Osteocyte (in vitro differentiated cells): ENCODE results near the gene WFIKKN2. TPM values are rescaled to one million over a fixed set of nuclear protein-coding genes. Genes with fewer than 3 reads are reported as not detected.

ENCODE experiments used
- DNase-seq: peaks from one replicate; pipeline ENCODE4 v3.0.0; 2021; ENCODE audit warnings: mixed read lengths; ENCODE audit not compliant: unreplicated experiment; ENCODE audit errors: extremely low spot score
- H3K27ac Mint-ChIP-seq: one replicate; pipeline ENCODE4 v1.8.0; 2021; ENCODE audit warnings: mild to moderate bottlenecking, mixed read lengths; ENCODE audit not compliant: unreplicated experiment
- H3K27me3 Mint-ChIP-seq: one replicate; pipeline ENCODE4 v1.8.0; 2021; ENCODE audit warnings: mixed read lengths; ENCODE audit not compliant: unreplicated experiment
- H3K36me3 Mint-ChIP-seq: one replicate; pipeline ENCODE4 v1.8.0; 2021; ENCODE audit warnings: mixed read lengths; ENCODE audit not compliant: unreplicated experiment
- H3K4me1 Mint-ChIP-seq: one replicate; pipeline ENCODE4 v1.8.0; 2021; ENCODE audit warnings: mixed read lengths; ENCODE audit not compliant: unreplicated experiment
- H3K4me3 Mint-ChIP-seq: one replicate; pipeline ENCODE4 v1.8.0; 2021; ENCODE audit warnings: mild to moderate bottlenecking, moderate library complexity, mixed read lengths; ENCODE audit not compliant: unreplicated experiment
- H3K9me3 Mint-ChIP-seq: one replicate; pipeline ENCODE4 v1.8.0; 2021; ENCODE audit warnings: mixed read lengths; ENCODE audit not compliant: unreplicated experiment
- long read RNA-seq: library from polyadenylated mRNA; unstranded; transcript quantifications from one replicate; pipeline ENCODE4 v2.0.0, GENCODE V29; 2021
- total RNA-seq: library from RNA; stranded (reverse); gene quantifications from 2 replicates; pipeline ENCODE4 v1.2.1, GENCODE V29; 2021
- TF ChIP-seq, protein P1 (sequence below): fragments of 200-600 bp; sonication (generic); IDR thresholded peaks from 2 replicates; pipeline ENCODE4 v1.5.0; 2021; ENCODE audit warnings: antibody characterized with exemption, mild to moderate bottlenecking, moderate library complexity

Gene WFIKKN2, protein sequence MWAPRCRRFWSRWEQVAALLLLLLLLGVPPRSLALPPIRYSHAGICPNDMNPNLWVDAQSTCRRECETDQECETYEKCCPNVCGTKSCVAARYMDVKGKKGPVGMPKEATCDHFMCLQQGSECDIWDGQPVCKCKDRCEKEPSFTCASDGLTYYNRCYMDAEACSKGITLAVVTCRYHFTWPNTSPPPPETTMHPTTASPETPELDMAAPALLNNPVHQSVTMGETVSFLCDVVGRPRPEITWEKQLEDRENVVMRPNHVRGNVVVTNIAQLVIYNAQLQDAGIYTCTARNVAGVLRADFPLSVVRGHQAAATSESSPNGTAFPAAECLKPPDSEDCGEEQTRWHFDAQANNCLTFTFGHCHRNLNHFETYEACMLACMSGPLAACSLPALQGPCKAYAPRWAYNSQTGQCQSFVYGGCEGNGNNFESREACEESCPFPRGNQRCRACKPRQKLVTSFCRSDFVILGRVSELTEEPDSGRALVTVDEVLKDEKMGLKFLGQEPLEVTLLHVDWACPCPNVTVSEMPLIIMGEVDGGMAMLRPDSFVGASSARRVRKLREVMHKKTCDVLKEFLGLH
- not detected in 2 replicates for total RNA-seq
- long read RNA-seq, result 0 reads

DNA sequence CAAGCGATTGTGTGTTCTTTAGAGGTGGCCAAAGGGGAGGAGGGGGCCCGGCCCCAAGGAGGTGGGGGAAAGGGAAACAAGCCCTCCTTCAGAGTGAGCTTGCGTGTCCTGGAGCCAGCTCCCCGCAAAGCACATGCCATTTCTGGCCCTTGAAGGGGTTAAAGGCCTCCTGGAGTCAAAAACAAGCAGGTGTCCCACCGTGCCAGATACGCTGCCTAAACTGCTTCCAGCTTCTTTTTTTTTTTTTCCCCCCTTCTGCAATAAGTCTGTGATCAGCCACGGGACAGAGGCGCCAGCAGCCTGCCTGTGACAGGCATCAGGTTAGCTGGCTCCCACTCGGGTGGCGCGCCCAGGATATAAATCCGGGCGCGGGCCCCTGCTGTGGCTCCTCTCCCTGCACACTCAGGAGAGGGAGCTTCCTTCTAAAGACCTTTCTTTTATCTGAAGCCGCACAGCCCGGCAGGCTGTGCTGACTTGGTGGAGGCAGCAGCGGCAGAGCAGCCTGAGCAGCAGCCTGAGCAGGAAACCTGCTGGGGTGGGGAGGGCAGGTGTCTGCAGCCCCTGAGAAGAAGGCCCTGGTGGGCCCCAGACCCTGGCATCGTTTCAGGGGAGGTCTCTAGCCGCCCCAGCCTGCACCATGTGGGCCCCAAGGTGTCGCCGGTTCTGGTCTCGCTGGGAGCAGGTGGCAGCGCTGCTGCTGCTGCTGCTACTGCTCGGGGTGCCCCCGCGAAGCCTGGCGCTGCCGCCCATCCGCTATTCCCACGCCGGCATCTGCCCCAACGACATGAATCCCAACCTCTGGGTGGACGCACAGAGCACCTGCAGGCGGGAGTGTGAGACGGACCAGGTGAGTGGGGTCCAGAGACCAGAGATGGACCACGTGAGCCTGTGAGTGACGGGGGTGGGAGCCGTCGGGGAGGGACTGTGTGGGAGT, at the start of gene WFIKKN2:
Gene WFIKKN2 (plus strand): TSS at position 286 of the 934 bp plus-strand sequence. CDS start 352 bp downstream, at position 638.
- peak within 1 kb of the TSS; percentile 63 for H3K4me3 Mint-ChIP-seq

DNA sequence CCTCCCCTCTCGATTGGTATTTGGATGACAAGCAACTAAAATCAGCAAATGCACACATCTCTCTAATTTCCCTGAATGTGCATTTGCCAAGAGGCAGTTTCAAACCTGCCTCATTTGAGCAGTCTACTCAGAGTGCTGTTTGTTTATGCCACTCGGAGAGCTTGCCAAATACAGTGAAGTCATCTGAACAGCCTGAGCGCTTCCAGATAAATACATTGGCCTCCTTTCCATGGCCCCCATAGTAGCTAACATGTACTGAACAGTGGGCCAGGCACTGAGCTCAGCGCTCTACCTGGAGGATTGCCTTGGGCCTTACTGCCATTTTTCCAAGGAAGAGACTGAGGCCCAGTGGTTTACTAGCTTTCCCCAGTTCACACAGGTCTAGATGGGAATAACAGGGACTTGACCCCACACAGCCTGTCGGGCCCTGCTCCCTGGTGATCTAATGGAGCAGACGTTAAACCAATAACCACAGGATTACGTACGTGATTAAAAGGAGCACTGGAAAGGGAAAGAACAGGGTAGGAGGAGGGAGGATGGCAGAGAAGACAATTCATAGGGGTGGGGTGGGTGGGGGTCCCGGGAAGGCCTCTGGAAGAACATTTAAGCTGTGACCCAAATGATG, 49.3 kb upstream of the WFIKKN2 start:
- Mint-ChIP-seq H3K27me3 (no peaks in the 10 kb centered on the region), H3K27ac (no peak overlapping the region), H3K36me3 (no peaks in the 10 kb centered on the region), H3K9me3 (no peaks in the 10 kb centered on the region), H3K4me1 (no peaks in the 10 kb centered on the region), H3K4me3 (no peak overlapping the region)
- DNase-seq, result no peak
- TF ChIP-seq, protein P1, sequence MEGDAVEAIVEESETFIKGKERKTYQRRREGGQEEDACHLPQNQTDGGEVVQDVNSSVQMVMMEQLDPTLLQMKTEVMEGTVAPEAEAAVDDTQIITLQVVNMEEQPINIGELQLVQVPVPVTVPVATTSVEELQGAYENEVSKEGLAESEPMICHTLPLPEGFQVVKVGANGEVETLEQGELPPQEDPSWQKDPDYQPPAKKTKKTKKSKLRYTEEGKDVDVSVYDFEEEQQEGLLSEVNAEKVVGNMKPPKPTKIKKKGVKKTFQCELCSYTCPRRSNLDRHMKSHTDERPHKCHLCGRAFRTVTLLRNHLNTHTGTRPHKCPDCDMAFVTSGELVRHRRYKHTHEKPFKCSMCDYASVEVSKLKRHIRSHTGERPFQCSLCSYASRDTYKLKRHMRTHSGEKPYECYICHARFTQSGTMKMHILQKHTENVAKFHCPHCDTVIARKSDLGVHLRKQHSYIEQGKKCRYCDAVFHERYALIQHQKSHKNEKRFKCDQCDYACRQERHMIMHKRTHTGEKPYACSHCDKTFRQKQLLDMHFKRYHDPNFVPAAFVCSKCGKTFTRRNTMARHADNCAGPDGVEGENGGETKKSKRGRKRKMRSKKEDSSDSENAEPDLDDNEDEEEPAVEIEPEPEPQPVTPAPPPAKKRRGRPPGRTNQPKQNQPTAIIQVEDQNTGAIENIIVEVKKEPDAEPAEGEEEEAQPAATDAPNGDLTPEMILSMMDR, result no peak

More for the DNA sequence above, at the start of gene WFIKKN2:
- peaks cover 27% of the 10 kb centered on the region for H3K4me1 Mint-ChIP-seq
- peak within 1 kb of the TSS; percentile 51 for H3K27ac Mint-ChIP-seq
- no peaks in the 10 kb centered on the region for H3K27me3 Mint-ChIP-seq
- no peaks in the 10 kb centered on the region for H3K9me3 Mint-ChIP-seq
- DNase-seq, result no peak
- H3K36me3 Mint-ChIP-seq, result no peaks in the 10 kb centered on the region
- TF ChIP-seq, protein P1, result no peak

GRCh38 chr17:50787106-50787505, 48.3 kb upstream of the WFIKKN2 start:
- no peaks in the 10 kb centered on the region for H3K27me3 Mint-ChIP-seq
- no peak overlapping the region for H3K4me3 Mint-ChIP-seq
- DNase-seq, result no peak
- no peaks in the 10 kb centered on the region for H3K4me1 Mint-ChIP-seq
- H3K9me3 Mint-ChIP-seq, result no peaks in the 10 kb centered on the region
- no peaks in the 10 kb centered on the region for H3K36me3 Mint-ChIP-seq
- H3K27ac Mint-ChIP-seq, result no peak overlapping the region
- TF ChIP-seq, protein P1, result no peak

DNA sequence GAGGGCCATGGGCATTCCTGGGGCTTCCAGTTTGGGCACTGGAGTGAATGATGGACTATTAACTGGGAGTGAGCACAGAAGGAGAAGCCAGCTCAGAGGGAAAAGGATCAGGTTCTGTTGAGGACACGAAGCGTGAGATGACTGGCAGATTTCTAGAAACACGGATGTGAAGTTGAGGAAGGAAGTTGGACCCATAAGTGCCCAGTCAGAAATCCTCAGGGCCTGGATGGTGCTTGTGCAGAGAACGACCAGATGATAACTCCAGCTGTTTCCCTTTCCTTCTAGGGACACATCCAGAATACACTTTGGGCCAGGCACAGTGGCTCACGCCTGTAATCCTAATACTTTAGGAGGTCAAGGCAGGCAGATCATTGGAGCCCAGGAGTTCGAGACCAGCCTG, 44.8 kb upstream of the WFIKKN2 start:
- no peaks in the 10 kb centered on the region for H3K36me3 Mint-ChIP-seq
- H3K4me1 Mint-ChIP-seq, result no peaks in the 10 kb centered on the region
- no peak overlapping the region for H3K4me3 Mint-ChIP-seq
- TF ChIP-seq, protein P1, result no peak
- no peak for DNase-seq
- H3K27me3 Mint-ChIP-seq, result no peaks in the 10 kb centered on the region
- no peaks in the 10 kb centered on the region for H3K9me3 Mint-ChIP-seq
- H3K27ac Mint-ChIP-seq, result no peak overlapping the region
